Astrocyte (in vitro differentiated cells and primary cell): Measurements from ENCODE around the gene CCDC40. TPM values are rescaled to one million over a fixed set of nuclear protein-coding genes. Genes with fewer than 3 reads are reported as not detected.

Source experiments
- DNase-seq: peaks from one replicate; pipeline ENCODE4 v3.0.0-alpha.2; 2010; ENCODE audit warnings: low read depth
- FAIRE-seq: peaks from 2 replicates; lab custom pipeline; 2011; peaks lifted over from hg19 to GRCh38; lab: Jason Lieb, UNC
- H2AFZ ChIP-seq: 2 replicates; pipeline ENCODE4 v1.6.0; 2012; ENCODE audit warnings: low read depth, low read length, inconsistent platforms
- H3K27ac ChIP-seq: 2 replicates; pipeline ENCODE4 v1.5.1; 2011; ENCODE audit warnings: low read depth, low read length, inconsistent platforms
- H3K27me3 ChIP-seq: 2 replicates; pipeline ENCODE4 v1.6.0; 2011; ENCODE audit warnings: low read length, inconsistent platforms; ENCODE audit not compliant: insufficient read depth
- H3K36me3 ChIP-seq: 2 replicates; pipeline ENCODE4 v1.5.1; 2011; ENCODE audit warnings: low read length, inconsistent platforms; ENCODE audit not compliant: insufficient read depth
- H3K4me1 ChIP-seq: 2 replicates; pipeline ENCODE4 v1.5.1; 2011; ENCODE audit warnings: low read length, inconsistent platforms; ENCODE audit not compliant: insufficient read depth
- H3K4me2 ChIP-seq: 2 replicates; pipeline ENCODE4 v1.6.0; 2012; ENCODE audit warnings: low read length, inconsistent platforms
- H3K4me3 ChIP-seq: 2 replicates; pipeline ENCODE4 v1.5.1; 2011; ENCODE audit warnings: low read depth, mild to moderate bottlenecking, low read length, inconsistent platforms; ENCODE audit not compliant: insufficient read depth
- H3K79me2 ChIP-seq: 2 replicates; pipeline ENCODE4 v1.6.0; 2012; ENCODE audit warnings: mild to moderate bottlenecking, low read length, inconsistent platforms; ENCODE audit not compliant: insufficient read depth
- H3K9ac ChIP-seq: 2 replicates; pipeline ENCODE4 v1.6.0; 2012; ENCODE audit warnings: mild to moderate bottlenecking, low read length, inconsistent platforms
- H3K9me3 ChIP-seq: 2 replicates; pipeline ENCODE4 v1.5.1; 2012; ENCODE audit warnings: low read depth, mild to moderate bottlenecking, low read length, inconsistent platforms; ENCODE audit not compliant: insufficient read depth
- H4K20me1 ChIP-seq: 2 replicates; pipeline ENCODE4 v1.6.0; 2012; ENCODE audit warnings: low read length, inconsistent platforms; ENCODE audit not compliant: insufficient read depth
- H3K27ac Mint-ChIP-seq: one replicate; pipeline ENCODE4 v1.8.0; 2021; ENCODE audit warnings: mild to moderate bottlenecking, mixed read lengths; ENCODE audit not compliant: unreplicated experiment
- H3K27me3 Mint-ChIP-seq: one replicate; pipeline ENCODE4 v1.8.0; 2021; ENCODE audit warnings: low read depth, mixed read lengths; ENCODE audit not compliant: unreplicated experiment
- H3K36me3 Mint-ChIP-seq: one replicate; pipeline ENCODE4 v1.8.0; 2021; ENCODE audit warnings: low read depth, mixed read lengths; ENCODE audit not compliant: unreplicated experiment
- H3K4me1 Mint-ChIP-seq: one replicate; pipeline ENCODE4 v1.8.0; 2021; ENCODE audit warnings: low read depth, mixed read lengths; ENCODE audit not compliant: unreplicated experiment
- H3K4me3 Mint-ChIP-seq: one replicate; pipeline ENCODE4 v1.8.0; 2021; ENCODE audit warnings: mild to moderate bottlenecking, moderate library complexity, mixed read lengths; ENCODE audit not compliant: unreplicated experiment
- H3K9me3 Mint-ChIP-seq: one replicate; pipeline ENCODE4 v1.8.0; 2021; ENCODE audit warnings: mild to moderate bottlenecking, mixed read lengths; ENCODE audit not compliant: unreplicated experiment
- CTCF ChIP-seq: IDR thresholded peaks from 2 replicates; pipeline ENCODE4 v1.5.1; 2011; ENCODE audit warnings: low read depth, mild to moderate bottlenecking, inconsistent platforms, low read length, moderate library complexity; ENCODE audit not compliant: insufficient read depth
- EZH2 ChIP-seq: IDR thresholded peaks from 2 replicates; pipeline ENCODE4 v1.6.1; 2012; ENCODE audit warnings: mild to moderate bottlenecking, low read length, inconsistent platforms; ENCODE audit not compliant: insufficient read depth
- total RNA-seq: library from RNA; stranded (reverse); gene quantifications from 2 replicates; pipeline ENCODE4 v1.2.1, GENCODE V29; 2021

The CCDC40 gene
- total RNA-seq, 1 donor from 2014 or later, result 7.0 TPM

DNA sequence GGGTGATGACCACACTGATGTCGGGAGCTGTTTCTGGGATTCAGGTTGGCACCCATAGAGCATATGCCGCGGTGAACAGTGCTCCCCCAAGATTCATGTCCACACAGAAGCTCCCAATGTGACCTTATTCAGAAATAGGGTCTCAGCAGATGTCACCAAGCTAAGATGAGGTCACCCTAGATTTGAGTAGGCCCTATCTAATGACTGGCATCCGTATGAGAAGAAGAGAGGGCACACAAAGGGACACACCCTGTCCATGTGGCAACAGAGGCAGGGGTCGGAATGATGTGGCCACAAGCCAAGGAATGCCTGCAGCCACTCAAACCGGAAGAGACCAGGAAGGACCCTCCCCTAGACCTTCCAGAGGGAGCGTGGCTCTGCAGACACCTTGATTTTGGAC, 36.3 kb upstream of the CCDC40 start:
- H2AFZ ChIP-seq, result no peak overlapping the region
- Mint-ChIP-seq H3K27me3 (no peaks in the 10 kb centered on the region), H3K4me1 (no peaks in the 10 kb centered on the region), H3K9me3 (no peaks in the 10 kb centered on the region), H3K36me3 (peaks cover 17% of the 10 kb centered on the region), H3K27ac (no peak overlapping the region), H3K4me3 (no peak overlapping the region)
- DNase-seq (no peak), FAIRE-seq (no peak)
- no peak overlapping the region for H3K4me3 ChIP-seq
- no peak overlapping the region for H3K4me2 ChIP-seq
- no peak overlapping the region for H3K9ac ChIP-seq
- H3K36me3 ChIP-seq, result no peaks in the 10 kb centered on the region
- H3K79me2 ChIP-seq, result no peaks in the 10 kb centered on the region
- no peaks in the 10 kb centered on the region for H3K4me1 ChIP-seq
- TF ChIP-seq EZH2 (no peak), CTCF (no peak)
- no peak overlapping the region for H3K27ac ChIP-seq
- H3K27me3 ChIP-seq, result no peaks in the 10 kb centered on the region
- peaks cover 18% of the 10 kb centered on the region for H4K20me1 ChIP-seq
- no peaks in the 10 kb centered on the region for H3K9me3 ChIP-seq

DNA sequence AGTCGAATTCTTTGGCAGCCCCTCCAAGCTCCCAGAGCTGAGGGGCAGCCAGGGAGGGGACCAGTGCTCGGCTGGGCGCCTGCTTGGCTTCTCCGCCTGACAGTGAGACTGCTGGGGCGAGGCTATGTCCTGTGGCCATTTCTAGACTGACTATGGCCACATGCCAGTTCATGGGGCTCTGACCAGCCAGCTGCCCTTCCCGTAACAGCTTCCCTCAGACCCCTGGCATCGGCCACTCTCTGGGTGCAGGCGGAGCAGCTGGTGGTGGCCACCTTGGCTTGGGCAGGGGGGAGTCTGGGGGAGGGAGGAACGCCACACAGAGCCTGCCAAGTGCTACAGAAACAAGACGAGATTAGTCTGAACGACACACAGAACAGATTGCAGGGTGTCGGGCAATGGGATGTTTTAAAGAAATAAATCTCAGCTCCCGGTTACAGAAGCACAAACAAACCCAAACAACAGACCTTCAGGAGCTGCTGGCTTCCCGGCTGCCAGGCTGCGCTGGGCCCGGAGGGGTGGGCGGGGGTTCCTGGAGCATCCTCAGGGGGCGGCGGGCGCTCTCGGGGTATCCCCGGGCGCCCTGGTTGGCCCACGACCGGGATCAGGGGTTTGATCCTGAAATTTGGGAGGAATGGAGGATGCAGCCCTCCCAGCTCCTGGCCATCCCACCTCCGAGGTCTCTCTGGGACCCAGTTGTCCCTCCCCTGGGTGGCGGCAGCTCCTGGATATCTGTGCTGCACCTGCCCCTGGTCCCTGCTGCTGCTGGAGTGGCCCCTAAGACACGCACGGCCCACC, 35.3 kb upstream of the CCDC40 start:
- no peaks in the 10 kb centered on the region for H3K9me3 Mint-ChIP-seq
- FAIRE-seq (no peak), DNase-seq (no peak)
- H3K36me3 Mint-ChIP-seq, result peaks cover 17% of the 10 kb centered on the region
- TF ChIP-seq EZH2 (no peak), CTCF (no peak)
- H3K27ac Mint-ChIP-seq, result no peak overlapping the region
- H3K27me3 ChIP-seq, result no peaks in the 10 kb centered on the region
- H3K36me3 ChIP-seq, result no peaks in the 10 kb centered on the region
- H3K79me2 ChIP-seq, result no peaks in the 10 kb centered on the region
- no peak overlapping the region for H3K27ac ChIP-seq
- no peaks in the 10 kb centered on the region for H3K27me3 Mint-ChIP-seq
- no peak overlapping the region for H3K9ac ChIP-seq
- no peak overlapping the region for H3K4me3 Mint-ChIP-seq
- no peak overlapping the region for H3K4me3 ChIP-seq
- H3K4me1 ChIP-seq, result no peaks in the 10 kb centered on the region
- no peaks in the 10 kb centered on the region for H3K4me1 Mint-ChIP-seq
- no peaks in the 10 kb centered on the region for H3K9me3 ChIP-seq
- H2AFZ ChIP-seq, result no peak overlapping the region
- H4K20me1 ChIP-seq, result peaks cover 27% of the 10 kb centered on the region
- H3K4me2 ChIP-seq, result no peak overlapping the region

DNA sequence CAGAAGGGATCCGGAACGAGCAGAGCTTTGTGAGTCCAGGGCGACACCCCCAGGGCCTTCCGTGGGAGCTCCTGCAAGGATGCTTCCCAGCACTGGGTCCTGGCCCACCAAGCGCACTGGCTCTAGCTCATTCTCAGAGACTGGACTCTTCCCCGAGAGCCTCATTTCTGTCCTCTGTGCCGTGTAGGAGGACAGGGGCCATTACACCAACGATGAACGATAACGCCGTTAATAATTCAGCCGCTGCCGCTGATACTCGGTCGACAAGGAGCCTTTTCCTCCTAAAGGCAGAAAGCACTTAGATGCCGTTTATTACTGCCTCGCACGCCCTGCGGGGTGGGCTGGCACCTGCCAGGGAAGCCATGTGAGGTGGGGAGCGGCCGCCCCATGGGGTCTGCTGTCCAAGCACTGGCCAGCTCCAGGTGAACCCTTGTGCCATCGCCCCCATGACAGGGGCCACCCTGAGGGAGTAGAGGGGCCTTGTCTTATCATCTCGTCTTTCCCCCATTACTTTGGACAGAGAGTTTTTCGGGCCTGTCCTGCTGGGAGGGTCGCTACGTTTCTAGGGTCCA, 34.3 kb upstream of the CCDC40 start:
- no peaks in the 10 kb centered on the region for H3K9me3 Mint-ChIP-seq
- Histone ChIP-seq H3K9ac (no peak overlapping the region), H4K20me1 (peaks cover 31% of the 10 kb centered on the region), H3K4me2 (no peak overlapping the region), H3K4me1 (no peaks in the 10 kb centered on the region), H3K4me3 (no peak overlapping the region), H3K36me3 (no peaks in the 10 kb centered on the region), H2AFZ (no peak overlapping the region), H3K79me2 (no peaks in the 10 kb centered on the region), H3K9me3 (no peaks in the 10 kb centered on the region), H3K27me3 (no peaks in the 10 kb centered on the region), H3K27ac (no peak overlapping the region)
- no peak for FAIRE-seq
- no peaks in the 10 kb centered on the region for H3K27me3 Mint-ChIP-seq
- no peak overlapping the region for H3K27ac Mint-ChIP-seq
- no peak for DNase-seq
- H3K4me3 Mint-ChIP-seq, result no peak overlapping the region
- no peak for TF ChIP-seq EZH2
- no peak for TF ChIP-seq CTCF
- H3K36me3 Mint-ChIP-seq, result peaks cover 17% of the 10 kb centered on the region
- H3K4me1 Mint-ChIP-seq, result no peaks in the 10 kb centered on the region
